NK-92 (cell line): ENCODE data around the gene FILIP1L.

ENCODE experiments used
- DNase-seq: peaks from one replicate; lab custom pipeline; 2025; ENCODE audit not compliant: unreplicated experiment; lab: John Stamatoyannopoulos, UW

FILIP1L gene

GRCh38 chr3:100045696-100046095 lies 68.6 kb downstream of the FILIP1L start:
- DNase-seq = no peak

DNA sequence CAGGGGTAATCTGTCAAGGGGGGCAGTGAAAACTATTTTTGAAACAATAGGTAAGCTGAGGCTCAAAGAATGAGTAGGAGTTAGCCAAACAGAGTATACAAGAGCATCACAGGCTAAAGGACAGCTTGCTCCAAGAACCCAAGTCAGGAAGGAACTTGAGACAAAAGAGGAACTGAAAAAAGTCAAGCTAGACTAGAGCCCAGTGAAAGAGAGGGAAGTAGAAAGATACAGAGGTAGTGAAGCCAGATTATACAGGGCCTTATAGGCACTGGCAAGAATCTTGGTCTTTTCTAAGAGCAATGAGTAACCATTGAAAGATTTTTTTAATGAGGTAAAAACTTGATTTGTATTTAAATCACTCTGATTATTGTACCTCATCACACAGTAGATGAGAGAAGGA lies 69.9 kb downstream of the FILIP1L start:
- DNase-seq = no peak

- no peak for DNase-seq
Measured at GRCh38 chr3:100043271-100043670, 71.0 kb downstream of the FILIP1L start.

- no peak for DNase-seq
Measured at GRCh38 chr3:100042166-100042981, 71.9 kb downstream of the FILIP1L start.

GRCh38 chr3:100041328-100041749 lies 73.0 kb downstream of the FILIP1L start:
- no peak for DNase-seq

- no peak for DNase-seq
Measured at GRCh38 chr3:100040451-100041225, 73.7 kb downstream of the FILIP1L start.

DNA sequence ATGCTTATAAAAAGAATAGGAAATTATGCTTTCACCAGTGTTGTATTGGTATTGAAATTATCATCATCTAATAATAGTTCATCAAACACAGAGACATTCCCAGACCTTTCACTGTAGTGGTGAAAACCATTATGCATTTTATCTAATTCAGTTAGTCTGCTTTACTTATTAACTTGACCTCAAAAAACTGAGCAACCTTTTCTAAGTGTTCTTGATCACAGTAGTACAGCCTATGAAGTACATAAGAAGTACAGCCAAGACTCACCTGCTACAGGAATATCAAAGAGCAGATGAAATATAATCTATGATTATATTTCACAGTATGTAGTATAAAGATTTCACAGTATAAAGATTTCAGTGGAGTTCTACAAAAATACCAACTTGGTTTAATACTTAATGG lies 75.2 kb downstream of the FILIP1L start:
- DNase-seq = no peak

- no peak for DNase-seq
Measured at GRCh38 chr3:100033903-100034471, 80.3 kb downstream of the FILIP1L start.

- DNase-seq = no peak
Measured at GRCh38 chr3:100033184-100033583, 81.1 kb downstream of the FILIP1L start.

DNA sequence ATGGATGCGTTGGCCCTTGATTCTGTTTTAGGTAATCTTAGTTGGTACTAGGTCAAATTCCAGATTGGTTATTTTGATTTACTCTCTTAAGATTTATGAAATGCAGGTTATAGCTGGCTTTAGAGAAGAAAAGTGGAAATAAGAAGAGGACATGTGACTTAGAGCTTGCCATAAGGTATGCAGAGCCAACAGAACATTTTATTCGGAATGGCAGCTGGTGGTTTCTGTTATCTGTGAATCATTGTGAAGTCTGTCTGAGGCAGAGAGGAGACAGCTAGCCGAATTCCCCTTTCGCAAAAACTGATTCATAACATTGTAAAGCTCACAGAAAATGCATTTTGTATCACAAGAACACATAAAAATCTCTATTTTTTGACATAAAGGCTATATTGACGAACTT lies 82.1 kb downstream of the FILIP1L start:
- DNase-seq = no peak

DNA sequence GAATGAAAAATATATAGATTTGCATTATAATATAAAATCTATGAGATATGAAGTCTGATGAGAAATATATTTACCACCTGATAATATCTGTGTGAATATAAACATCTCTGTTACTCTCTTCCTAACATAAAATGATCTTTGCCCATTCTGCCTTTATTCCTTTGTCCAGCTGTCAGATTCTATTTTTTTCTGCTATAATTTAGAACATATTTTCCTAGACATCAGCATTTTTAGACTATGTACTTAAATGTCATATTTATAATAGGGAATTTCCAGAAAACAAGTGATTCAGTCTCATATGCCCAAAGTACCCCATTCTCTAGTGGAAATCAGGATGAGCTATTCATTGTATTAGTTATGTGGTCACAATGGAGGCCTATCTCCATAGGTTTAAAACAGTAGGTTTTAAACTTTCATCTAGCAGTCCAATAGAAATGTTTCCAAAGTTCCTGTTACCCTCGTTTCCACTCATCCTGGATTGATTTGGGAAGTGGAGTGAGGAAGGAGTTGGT lies 83.3 kb downstream of the FILIP1L start:
- DNase-seq = no peak

- no peak for DNase-seq
Measured at GRCh38 chr3:100030346-100030745, 84.0 kb downstream of the FILIP1L start.

GRCh38 chr3:100029689-100030088 lies 84.6 kb downstream of the FILIP1L start:
- DNase-seq = no peak

- DNase-seq = no peak
Measured at GRCh38 chr3:100029052-100029451, 85.2 kb downstream of the FILIP1L start.

DNA sequence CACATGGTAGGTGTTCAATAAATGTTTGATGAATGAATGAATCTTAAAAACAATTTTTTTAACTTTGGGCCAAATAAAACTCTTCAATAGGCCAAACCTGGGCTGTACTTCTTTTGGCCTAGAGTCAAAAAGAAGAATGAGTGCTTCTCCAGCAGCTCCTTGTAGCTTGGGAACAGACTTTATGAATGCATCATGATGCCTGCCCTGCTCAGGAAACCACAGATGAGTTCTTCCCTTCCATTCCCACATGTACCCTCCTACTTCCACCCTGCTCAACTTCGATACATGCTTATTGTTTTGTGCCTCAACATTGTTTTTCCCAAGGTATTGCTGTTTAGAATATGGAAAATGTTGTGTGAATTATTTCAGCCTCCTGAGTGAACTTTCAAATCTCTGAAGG lies 87.0 kb downstream of the FILIP1L start:
- DNase-seq = no peak

DNA sequence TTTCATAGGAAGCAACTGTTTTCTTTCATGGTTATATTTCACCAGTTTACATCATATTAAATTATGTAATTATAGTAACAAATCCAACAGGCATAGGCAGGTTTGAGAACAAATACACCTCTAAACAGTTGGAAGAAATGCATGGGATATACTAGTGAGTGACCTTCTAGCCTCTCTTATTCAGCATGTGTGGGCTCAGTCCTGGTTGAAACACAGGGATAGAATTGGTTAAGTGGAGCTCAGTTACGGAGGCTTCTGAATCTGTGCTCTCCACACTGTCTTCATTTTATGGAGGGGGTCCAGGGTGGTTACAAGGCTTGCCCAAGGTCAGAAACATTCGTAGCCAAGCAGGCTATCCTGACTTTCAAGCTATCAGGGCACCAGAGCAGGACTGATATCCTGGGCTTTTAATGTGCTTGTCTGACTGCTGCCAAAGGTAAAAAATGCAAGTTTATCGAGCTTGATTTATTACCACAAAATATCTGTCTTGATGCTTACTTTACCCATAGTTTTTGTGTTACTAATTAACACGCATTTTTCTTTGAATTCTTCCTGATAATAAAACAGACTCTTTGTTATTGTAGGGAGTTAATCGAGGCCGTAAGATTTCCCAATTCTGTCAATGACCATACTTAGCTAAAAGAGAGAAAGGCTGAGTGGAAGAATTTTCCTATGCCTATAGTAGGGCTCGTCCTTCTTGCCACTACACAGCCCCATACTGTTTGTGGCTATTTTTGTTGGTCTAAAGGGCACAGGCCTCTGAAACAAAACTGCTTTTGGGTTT lies 89.6 kb downstream of the FILIP1L start:
- no peak for DNase-seq

DNA sequence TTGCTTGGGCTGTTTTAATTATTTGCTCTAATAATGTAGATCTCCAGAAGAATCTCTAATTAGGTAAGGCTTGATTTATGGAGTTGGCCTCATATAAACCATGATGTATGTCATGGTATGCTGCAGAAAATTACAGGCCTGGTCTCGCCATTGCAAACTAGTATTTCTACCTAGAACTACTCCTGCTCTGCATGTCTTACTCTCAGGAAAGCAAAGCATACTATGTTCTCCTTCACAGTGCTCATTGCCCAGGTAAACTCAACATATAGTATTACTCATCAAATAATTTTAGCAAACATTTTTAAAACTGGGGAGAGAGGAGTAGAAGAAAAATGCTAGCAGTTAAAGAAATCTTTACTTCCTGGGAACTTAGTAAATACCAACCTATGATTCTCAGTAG lies 90.7 kb downstream of the FILIP1L start:
- no peak for DNase-seq

GRCh38 chr3:100023150-100023549 lies 91.2 kb downstream of the FILIP1L start:
- DNase-seq = no peak

- DNase-seq = no peak
Measured at GRCh38 chr3:100022506-100022905, 91.8 kb downstream of the FILIP1L start.

DNA sequence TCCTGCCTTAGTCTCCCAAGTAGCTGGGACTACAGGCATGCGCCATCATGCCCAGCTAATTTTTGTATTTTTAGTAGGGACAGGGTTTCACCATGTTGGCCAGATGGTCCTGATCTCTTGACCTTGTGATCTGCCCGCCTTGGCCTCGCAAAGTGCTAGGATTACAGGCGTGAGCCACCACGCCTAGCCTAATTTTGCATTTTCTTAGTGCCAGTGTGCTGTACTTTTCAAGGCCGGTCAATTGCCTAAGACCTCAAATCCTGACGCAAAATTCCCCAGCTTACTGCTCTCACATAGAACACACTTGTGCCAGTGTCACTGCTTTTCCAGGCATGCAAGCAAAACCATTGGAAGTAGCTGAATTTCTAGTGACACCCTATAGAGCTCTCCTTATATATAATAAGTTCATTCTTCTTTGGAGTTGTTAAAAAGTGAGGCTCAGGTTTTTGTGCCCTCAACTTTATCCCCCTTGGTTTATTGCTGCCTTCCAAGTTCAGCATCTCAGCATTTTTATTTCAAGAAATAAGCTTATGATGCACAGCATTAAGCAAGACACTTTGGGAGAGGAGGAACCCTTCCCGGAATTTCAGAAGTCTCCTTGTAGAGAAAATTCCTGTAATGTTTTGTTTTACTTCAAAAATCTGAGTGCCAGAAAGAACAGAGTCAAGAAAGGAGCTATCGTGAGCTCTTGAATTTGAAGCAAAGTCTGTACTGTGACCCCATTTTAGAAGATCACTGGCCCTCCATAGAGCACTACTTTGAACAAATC lies 93.2 kb downstream of the FILIP1L start:
- no peak for DNase-seq
